NCI-H2171 treated with DMSO at 0.1 percent for 48 hours (cell line): Measurements from ENCODE around the gene DCHS2.

Experiments used
- DNase-seq: peaks from one replicate; lab custom pipeline; 2025; lab: John Stamatoyannopoulos, UW

DCHS2 gene

DNA sequence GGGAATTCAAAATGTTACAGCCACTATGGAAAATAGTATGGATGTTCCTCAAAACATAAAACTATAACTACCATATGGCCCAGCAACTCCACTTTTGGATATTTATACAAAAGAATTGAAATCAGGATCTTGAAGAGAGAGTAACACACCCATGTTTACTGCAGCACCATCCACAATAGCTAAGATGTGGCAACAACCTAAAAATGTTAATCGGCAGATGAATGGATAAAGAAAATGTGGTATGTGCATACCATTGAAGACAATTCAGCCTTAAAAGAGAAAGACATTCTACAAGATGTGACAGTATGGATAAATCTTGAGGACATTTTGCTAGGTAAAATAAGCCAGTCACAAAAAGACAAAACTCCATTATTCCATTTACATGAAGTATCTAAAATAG, 171.9 kb downstream of the DCHS2 start:
- DNase-seq: no peak

DNA sequence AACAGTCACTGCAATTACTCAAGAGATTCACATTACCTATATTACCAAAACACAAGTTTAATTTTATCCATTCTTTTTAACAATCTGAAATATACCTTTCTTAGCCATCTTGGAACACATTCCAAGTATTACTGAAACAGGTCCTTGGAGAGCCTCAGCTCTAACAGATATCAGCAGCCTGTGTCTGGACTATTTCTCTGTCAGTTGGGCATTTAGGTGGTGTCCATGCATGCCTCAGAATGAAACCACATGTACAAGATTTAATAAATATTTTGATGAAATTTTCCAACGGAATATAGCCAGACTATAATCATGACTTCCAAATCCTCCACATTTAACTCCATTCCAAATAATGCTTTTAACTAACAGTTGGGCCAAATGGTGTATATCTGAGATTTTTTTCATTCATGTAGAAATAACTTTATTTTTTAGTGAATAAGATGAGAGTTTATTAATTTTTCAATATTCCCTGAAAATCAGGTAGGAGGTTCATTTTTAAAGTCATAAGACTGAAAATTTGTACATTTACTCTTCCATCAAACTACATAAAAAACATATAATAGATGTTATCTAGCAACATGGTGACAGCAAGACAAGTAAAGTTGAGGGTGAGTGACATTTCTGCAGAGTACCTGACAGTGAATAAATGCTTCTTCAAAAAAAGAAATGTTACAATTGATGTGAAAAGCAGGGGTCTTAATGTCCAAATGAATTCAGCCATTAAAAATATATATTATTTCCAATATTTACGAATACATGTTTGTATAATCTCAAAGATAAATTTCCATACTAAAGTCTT, 174.2 kb downstream of the DCHS2 start:
- no peak for DNase-seq

DNA sequence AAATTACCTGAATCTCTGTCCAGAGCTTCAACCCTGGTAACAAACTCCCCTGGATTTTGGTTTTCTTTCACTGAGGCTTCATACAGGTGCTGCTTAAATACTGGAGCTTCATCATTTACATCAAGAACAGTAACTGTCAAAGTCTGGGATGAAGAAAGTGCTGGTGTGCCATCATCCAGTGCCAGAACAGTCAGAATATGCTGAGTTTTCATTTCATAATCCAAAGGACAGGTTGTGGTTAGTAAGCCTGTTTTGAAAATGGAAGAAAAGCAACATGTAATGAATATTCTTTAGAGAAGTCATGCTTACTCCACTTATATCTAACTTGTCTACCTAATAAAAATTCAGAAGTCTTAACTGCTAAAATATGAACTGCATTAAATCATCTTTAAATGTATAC, 175.9 kb downstream of the DCHS2 start:
- no peak for DNase-seq

DNA sequence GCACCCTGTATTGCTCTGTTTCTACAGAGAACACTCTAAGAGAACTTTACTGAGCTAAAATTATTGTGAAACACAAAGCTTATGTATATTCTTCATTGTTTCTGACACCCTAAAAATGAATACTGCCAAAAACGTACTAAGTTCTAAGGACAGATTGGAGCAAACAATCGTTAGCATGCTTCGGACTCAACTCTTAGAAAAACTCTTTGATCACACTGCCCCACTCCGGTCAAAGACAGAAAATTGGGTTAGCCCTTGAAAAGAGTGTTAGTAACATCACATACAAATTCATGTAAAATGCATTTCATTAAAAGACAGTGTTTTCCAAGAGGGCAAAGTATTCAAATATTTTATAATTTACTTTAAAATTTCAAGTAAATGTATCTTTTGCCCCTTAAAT, 177.4 kb downstream of the DCHS2 start:
- DNase-seq: no peak

DNA sequence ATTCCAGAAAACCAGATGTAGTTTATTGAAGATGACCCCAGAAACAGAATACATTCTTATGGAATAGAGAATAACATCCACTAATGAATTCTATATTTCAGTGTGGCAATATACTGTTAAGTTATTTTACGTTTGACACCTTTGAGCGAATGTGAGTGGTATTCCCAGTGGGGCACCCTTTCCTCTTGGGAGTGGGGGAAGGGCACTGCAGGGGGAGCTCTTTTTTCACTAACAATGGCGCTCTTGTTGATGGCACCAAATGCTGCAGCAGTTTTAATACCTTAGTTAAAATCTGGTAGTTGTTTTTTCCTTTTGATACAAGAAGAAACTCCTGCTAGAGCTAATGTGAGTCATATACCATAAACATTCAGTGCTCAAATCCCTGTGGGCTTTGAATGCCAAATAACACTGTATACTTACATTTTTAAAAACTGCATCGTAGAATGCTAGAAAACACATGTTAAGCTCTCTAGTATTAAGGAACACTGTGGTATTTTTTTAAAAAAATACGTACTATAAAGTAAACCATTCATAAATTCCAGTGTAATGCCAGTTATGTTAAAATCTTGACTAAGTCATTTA, 178.5 kb downstream of the DCHS2 start:
- DNase-seq: no peak

DNA sequence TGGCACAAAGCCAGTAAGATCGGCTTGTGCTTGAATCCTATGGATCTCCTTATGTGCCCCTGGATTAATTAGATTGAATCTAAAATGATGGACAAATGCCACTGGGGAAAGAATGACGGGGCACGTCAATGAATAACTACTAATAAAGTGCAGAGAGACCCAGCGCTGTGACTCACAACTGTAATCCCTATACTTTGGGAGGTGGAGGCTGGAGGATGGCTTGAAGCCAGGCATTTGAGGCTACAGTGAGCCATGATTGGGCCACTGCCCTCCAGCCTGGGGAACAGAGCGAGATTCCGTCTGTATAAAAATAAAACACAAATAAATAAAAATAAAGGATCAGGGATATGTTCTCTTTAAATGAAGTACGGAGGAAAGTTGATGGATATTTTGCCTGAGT, 179.4 kb downstream of the DCHS2 start:
- DNase-seq: no peak

DNA sequence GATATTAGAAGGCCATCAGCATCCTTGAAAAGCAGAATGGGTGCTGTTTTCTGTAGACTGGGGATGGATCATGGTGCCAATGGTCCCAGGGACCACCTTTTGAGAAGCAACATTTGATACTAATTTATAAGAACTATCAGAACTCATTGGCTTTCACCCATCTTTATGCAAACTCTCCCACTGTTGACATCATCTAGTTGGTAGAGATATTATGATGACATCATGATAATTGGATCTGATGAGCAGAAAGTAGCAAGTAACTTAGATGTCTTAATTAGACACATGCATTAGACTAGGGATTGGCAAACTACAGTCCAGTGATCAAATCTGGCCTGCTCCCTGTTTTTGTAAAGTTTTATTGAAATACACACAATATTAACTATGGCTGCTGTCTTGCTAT, 181.0 kb downstream of the DCHS2 start:
- DNase-seq: no peak

DNA sequence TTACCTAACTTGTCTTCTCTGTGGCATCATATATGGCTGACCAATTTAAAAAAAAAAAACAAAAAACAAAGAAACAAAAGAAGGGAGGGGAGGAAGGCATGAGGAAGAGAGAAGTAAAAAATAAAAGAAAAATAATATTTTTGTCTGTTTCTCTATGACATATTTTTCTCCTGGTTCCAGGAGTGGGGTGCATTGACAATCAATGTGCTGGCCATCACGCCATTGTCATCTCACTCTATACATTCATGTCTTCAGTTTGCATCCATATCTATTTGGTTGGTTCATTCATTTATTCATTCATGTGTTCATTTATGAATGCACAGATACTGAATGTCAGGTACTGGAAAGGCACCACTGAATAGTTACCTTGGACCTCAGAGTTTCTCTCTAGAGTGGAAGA, 183.4 kb downstream of the DCHS2 start:
- no peak for DNase-seq

DNA sequence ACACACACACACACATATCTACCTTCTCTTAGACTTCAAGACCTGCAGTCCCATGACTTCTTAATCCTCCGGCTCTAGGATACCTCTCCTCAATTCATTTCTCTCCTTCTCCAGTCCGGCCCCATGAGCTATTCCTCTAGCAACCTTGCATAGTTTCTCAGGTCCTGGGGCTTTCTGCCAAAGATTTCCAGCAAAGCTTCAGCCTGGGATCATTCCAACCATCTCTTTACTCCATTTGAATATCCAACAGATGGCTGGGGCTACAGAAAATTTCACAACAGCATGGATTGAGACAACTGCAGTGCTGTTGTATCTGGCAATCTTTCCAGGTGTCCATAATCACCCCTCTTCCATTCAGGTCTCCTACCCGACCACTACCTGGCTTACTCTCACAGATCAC, 184.1 kb downstream of the DCHS2 start:
- no peak for DNase-seq

DNA sequence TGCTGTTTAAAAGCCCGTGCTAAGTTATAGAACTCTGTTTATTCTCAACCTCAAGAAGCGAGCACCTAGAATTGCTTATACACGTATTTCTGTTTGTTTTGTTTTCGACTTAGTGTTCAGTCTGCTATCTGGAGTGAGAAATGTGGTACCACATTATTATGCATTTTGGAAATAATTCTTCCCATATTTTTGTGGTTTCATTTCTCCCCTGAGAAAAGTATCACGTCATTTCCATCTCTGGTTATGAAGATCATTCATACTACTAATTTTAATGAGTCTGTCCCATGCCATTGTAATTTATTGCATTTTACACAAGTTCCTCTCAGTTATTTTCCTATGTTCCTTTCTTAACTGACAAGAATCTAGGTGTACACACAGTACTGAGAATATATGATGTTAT, 186.0 kb downstream of the DCHS2 start:
- no peak for DNase-seq

DNA sequence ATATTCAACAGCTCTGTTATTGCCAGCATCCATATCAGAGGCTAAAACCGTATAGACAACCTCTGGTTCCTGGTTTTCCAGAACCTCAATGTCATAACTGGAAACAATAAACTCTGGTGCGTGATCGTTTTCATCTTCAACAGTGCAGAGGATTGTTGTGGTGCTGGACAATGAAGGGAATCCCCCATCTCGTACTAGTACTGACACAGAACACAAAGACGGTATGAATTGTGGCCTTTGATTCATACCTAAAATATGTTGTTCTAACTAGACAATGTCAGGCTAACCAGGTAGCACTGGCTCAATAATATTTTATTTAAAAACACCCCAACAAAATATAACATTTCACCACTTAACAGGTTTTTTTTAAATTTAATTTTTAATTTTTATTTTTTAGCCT, 186.9 kb downstream of the DCHS2 start:
- no peak for DNase-seq

DNA sequence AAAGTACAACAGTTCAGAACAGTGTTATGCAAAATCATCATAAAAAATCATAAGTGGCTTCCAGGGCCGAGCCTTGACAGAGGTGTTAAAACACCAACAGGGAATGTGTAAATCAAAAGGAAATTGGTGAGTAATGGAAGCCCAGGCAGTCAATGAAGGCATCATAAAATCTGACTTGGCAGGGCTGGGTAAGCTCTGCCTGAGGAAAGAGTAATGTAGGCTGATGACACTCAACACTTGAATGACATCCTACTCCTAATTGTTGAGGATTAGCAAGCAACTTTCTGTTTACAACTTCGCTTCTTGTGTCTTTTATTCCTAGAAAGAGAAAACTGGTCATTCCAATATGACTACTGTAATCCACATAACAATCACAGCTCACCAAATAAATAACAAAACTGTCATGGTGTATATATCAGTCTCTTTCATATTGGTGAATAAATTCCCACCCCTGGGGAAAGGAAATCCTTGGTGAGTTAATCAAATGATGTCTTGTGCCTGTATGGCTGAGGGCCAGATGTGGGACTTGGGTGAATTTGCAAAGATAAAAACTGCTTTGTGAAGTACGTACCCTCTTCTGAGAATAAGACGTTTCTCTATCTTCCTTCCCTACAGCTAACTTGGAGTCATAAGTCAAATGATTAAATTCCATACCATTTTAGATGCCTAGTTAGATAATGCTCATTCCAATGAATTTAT, 196.8 kb downstream of the DCHS2 start:
- no peak for DNase-seq

DNA sequence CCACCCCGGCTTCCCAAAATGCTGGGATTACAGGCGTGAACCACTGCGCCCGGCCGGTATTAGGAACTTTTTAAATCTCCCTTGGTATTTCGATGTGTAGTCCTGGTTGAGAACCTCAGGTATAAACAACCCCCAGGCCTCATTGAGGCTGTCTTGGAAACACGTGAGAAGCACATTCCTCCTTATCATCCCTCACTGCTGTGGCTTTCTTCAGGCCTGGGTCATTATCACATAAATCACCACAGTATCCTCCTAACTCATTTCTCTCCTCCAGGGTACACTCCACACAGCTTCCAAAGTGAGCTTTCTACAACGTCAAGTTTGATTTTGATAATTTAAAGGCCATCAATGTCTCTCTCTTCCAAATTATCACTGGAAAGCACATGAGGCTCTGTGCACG, 198.2 kb downstream of the DCHS2 start:
- no peak for DNase-seq

DNA sequence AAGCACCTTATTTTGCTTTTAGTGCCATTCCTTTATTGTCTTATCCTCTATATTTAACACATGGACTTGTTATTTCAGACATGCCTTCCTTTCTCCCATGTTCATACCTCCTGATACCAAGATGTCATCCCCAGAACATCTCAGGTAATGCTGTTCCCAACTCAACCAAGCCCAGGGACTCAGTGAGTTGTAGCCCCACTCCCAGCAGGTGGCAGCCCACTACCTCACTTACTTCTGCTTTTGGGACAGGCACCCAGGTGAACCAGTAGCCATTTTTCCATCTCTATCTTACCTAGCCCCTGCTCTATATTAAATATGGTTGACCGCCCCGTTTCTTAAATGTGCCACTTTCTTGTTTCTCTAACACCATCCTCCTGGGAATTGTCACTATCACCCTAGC, 199.0 kb downstream of the DCHS2 start:
- no peak for DNase-seq

DNA sequence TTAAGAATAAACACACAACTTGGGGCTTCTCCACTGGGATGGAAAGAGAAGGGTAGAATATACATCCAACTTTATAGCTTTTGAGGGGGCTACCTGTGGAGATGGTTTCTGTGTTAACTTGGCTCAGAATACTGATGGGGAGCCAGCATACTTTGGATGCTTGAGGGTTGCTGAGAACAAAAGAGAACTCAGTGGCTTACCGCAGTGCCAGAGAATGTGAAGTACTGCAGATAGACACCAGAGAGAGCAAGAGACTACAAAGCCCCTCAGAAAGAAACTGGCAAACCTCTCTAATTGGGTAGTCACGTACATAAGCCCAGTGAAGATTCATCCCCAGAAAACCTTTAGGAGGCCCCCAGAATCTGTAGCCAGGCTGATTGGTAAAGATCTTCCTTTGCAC, 214.4 kb downstream of the DCHS2 start:
- no peak for DNase-seq

DNA sequence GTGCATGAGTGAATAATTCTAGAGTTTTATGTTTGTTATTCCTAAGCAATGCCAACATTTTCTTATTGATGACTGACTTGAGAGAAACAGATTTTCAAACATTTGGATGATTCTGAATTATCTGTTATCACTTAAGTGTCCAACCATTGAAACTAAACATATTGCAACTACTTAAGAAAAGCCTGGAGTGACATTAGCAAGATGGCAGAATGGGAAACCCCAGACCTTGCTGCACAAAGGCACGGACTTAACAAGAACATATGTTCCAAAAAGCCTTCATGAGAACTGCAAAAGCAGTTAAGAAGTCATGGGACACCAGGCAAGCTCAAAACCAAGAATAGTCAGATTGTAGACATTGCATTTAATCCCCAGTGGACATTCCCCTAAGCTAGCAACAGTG, 215.1 kb downstream of the DCHS2 start:
- DNase-seq: no peak

DNA sequence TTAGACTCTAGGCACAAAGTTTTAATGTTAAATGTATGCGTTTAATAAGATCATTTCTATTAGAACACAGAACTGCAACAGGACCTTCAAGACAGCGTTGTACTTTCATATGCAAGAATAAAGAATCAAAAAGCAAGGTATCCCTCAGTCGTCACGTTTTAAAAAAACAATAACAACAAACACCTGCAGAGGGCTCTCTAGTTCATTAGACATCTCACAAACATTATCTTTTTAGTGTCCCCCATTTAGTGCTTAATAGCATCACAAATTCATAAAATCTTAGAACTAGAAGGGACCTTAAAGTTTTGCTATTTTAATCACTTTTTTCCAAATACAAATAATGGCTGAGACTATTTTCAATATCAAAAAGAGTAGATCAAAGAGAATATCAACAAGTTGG, 236.6 kb downstream of the DCHS2 start:
- DNase-seq: no peak

DNA sequence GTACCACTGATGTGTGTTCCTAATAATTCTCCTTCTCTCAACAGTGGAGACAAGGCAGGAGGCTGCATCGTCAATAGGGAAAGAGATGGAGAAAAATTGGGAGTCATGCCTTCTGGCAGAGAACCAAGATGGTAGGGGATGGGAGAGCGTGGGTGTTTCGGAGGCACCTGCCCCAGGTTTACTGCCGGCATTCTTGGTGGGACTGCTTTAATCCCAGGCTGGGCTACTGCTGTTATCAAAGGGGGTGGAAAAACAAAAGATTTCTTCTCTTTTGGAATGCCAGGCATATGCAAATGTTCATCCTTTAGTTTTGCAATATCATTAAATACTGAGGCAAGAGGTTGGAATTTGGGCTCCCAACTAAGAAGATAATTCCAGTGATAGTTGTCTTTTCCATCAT, 257.0 kb downstream of the DCHS2 start:
- DNase-seq: no peak

DNA sequence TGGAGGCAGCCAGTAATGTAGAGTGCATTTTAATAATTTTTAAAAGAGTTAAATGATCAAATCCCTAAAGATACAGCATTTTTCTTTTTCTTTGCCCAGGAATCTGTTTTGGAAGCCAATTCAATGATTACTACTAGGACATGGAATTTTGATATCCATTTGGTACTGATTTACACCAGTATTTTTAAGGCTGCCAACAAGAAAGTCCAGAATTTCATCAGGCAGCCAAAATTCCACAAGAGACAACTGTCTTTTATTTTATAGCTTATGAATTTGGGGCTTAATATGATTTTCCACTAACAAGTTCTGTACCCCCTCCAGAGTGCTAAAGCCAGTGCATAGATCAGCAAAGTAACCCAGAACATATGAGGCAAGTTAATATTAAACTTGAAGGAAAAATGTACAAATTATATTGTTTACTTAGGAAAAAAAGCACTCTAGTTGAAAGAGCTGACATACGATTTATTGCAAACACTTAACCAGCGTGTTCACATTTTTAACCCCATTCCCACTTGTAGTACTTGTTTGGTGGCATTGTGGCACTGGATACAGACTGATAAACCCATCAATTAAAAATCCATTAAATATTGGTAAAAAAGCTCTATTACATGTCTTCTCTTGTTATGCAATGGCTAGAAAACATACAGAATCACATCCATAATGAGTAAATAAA, 259.7 kb downstream of the DCHS2 start:
- no peak for DNase-seq

DNA sequence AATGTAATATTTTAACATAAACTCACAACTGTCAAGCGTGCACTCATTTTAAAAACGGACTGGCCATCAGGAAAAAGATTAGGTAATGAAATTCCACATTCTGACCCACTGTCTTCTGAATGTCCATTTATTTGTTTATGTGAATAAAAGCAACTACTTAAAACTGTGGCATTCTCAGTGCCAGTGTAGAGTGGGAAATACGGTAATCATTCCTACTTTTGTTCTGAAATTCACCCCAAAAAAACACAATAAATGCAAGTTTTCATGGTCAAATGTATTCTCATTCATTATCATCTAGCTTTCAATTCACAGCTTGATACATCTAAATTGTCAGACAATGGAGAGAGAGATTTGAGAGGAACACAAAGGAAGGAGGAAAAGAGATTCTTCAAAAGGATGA, 260.9 kb downstream of the DCHS2 start:
- DNase-seq: no peak

DNA sequence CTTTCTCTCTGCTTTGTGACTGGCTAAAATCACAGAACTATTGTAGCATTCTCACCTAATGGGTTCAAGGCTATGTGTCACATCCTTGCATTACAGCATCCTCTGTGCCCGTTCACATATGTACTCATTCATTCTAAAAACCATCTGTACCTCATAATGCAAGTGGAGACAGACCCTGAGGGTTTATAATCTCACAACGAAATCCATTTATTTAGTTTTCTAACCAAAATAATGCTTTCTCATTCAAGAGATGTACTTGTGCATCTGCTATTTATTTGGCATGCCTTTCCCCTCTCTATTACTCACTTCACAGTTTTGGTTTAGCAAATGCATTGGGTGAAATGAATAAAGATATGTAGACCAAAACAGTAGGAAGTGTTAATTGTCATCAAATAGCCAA, 261.5 kb downstream of the DCHS2 start:
- no peak for DNase-seq

DNA sequence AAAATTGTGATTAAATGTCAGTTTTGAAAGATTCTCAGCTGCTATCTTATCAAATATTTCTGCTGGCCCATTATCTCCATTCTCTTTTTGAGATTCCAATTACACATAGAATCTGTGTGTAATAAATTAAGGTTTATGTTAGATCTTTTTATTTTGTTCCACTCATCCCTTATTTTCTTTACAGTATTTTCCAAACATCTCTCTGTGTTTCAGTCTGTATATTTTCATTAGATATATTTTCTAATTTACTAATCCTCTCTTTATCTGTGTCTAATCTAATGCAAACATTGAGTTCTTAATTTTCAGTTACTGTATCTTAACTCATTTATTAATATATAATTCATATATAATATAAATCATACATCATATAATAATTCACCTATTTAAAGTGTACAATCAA, 268.7 kb downstream of the DCHS2 start:
- no peak for DNase-seq

DNA sequence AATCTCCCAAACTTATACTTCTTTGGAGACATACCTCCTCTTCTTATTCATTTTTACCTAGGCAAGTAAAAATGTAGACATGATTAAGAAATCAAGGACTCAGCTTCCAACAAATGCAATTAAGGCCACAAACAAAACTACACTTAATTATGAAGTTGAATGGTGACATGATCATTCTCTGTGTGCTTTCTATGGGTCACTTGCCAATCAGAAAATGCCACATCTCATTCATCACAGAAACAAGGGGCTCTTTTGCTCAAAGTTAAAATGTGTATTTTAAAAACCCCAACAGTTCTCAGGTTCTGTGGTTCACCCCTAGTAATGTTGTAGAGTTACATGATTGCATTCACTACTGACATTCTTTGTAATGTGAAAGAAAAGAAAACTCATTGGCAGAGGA, 273.5 kb downstream of the DCHS2 start:
- DNase-seq: no peak
